H1 (cell line): Measurements from ENCODE around the gene FBXL17. TPM values are rescaled to one million over a fixed set of nuclear protein-coding genes. Genes with fewer than 3 reads are reported as not detected.

Experiments
- CTCF ChIA-PET: fragments of 300-600 bp; sonication (Branson Sonifier 250); formaldehyde crosslinking; loops from one replicate; lab custom pipeline; 2021; ENCODE audit not compliant: partially characterized antibody; lab: Charles Lee
- POLR2A ChIA-PET: fragments of 300-600 bp; sonication (Branson Sonifier 250); formaldehyde crosslinking; loops from one replicate; lab custom pipeline; 2021; ENCODE audit warnings: inconsistent platforms; ENCODE audit not compliant: partially characterized antibody; lab: Charles Lee
- DNase-seq, 2 experiments: peaks; one replicate each; pipeline versions ENCODE4 v3.0.0 to v3.0.0-alpha.2; 2010 to 2022; ENCODE audit warnings: low spot score in 2 of 2, low read depth in 1 of 2, mixed read lengths in 1 of 2
- FAIRE-seq: peaks from 2 replicates; lab custom pipeline; 2011; peaks lifted over from hg19 to GRCh38; lab: Jason Lieb, UNC
- H2AFZ ChIP-seq: 2 replicates; pipeline ENCODE4 v1.8.1; 2012; ENCODE audit warnings: low read length, inconsistent platforms
- H2AK5ac ChIP-seq: 2 replicates; pipeline ENCODE4 v1.6.1; 2013; ENCODE audit warnings: low read depth, low read length
- H2BK120ac ChIP-seq: replicated peaks from 2 replicates; pipeline ENCODE3; 2013; ENCODE audit warnings: low read depth, low read length, inconsistent platforms
- H2BK12ac ChIP-seq: 2 replicates; pipeline ENCODE4 v1.6.1; 2013; ENCODE audit warnings: low read depth, low read length
- H2BK15ac ChIP-seq: 2 replicates; pipeline ENCODE4 v1.6.1; 2013; ENCODE audit warnings: low read length
- H2BK20ac ChIP-seq: 2 replicates; pipeline ENCODE4 v1.6.1; 2013; ENCODE audit warnings: low read length
- H2BK5ac ChIP-seq: 2 replicates; pipeline ENCODE4 v1.6.1; 2013; ENCODE audit warnings: low read depth, low read length
- H3K14ac ChIP-seq: 2 replicates; pipeline ENCODE4 v1.6.1; 2013; ENCODE audit warnings: inconsistent platforms; ENCODE audit not compliant: insufficient read length
- H3K18ac ChIP-seq: 2 replicates; pipeline ENCODE4 v1.6.1; 2013; ENCODE audit warnings: low read length; ENCODE audit errors: extremely low read depth
- H3K23ac ChIP-seq: 2 replicates; pipeline ENCODE4 v1.6.1; 2013; ENCODE audit warnings: inconsistent platforms; ENCODE audit not compliant: insufficient read length
- H3K23me2 ChIP-seq: 2 replicates; pipeline ENCODE4 v1.6.1; 2013; ENCODE audit warnings: low read depth, low read length
- H3K27ac ChIP-seq: 2 replicates; pipeline ENCODE4 v1.6.1; 2011; ENCODE audit warnings: low read depth, low read length, inconsistent platforms
- H3K27me3 ChIP-seq, 4 experiments: replicated peaks in 1 of 4; 1 replicate in 1 of 4; 2 replicates in 3 of 4; pipeline versions ENCODE4 v1.6.1 to v1.8.1; 2011 to 2013; ENCODE audit warnings: low read length in 3 of 4, mild to moderate bottlenecking in 3 of 4, inconsistent platforms in 2 of 4, mixed read lengths in 2 of 4, moderate library complexity in 1 of 4; ENCODE audit not compliant: control insufficient read depth in 3 of 4, insufficient read depth in 3 of 4; ENCODE audit errors: extremely low read depth in 1 of 4
- H3K36me3 ChIP-seq, 4 experiments: 2 replicates each; pipeline versions ENCODE4 v1.6.1 to v1.8.1; 2011 to 2013; ENCODE audit warnings: mild to moderate bottlenecking in 4 of 4, low read length in 3 of 4, moderate library complexity in 2 of 4, control low read depth in 1 of 4, inconsistent platforms in 1 of 4; ENCODE audit not compliant: insufficient read depth in 4 of 4, control insufficient read depth in 2 of 4
- H3K4ac ChIP-seq: replicated peaks from 2 replicates; pipeline ENCODE3; 2013; ENCODE audit warnings: low read length, low read depth, mixed read lengths, inconsistent platforms; ENCODE audit not compliant: insufficient read length
- H3K4me1 ChIP-seq, 4 experiments: replicated peaks in 1 of 4; 1 replicate in 1 of 4; 2 replicates in 3 of 4; pipeline versions ENCODE4 v1.6.1 to v1.8.1; 2011 to 2013; ENCODE audit warnings: low read length in 3 of 4, inconsistent platforms in 2 of 4, mixed read lengths in 1 of 4; ENCODE audit not compliant: insufficient read depth in 4 of 4, control insufficient read depth in 3 of 4
- H3K4me2 ChIP-seq, 2 experiments: 2 replicates each; pipeline versions ENCODE4 v1.6.1 to v1.8.1; 2011 to 2013; ENCODE audit warnings: low read depth in 2 of 2, low read length in 2 of 2, control low read depth in 1 of 2, inconsistent platforms in 1 of 2, mild to moderate bottlenecking in 1 of 2; ENCODE audit not compliant: insufficient read depth in 1 of 2
- H3K4me3 ChIP-seq, 4 experiments: fragments of 200-600, 300-600 bp in 1 of 4; sonication (generic), shearing (Covaris generic), sonication (Bioruptor Twin) in 1 of 4; 2 replicates each; pipeline versions ENCODE4 v1.5.1 to v1.8.1; 2011 to 2016; ENCODE audit warnings: low read length in 4 of 4, low read depth in 3 of 4, control low read depth in 2 of 4, inconsistent platforms in 2 of 4, mild to moderate bottlenecking in 2 of 4, mixed read lengths in 1 of 4, moderate library complexity in 1 of 4; ENCODE audit not compliant: insufficient read depth in 2 of 4; ENCODE audit errors: extremely low read depth in 1 of 4
- H3K56ac ChIP-seq: replicated peaks from 2 replicates; pipeline ENCODE3; 2013; ENCODE audit warnings: low read depth, mild to moderate bottlenecking, mixed read lengths, low read length, inconsistent platforms; ENCODE audit not compliant: insufficient read length
- H3K79me1 ChIP-seq: 2 replicates; pipeline ENCODE4 v1.6.1; 2013; ENCODE audit warnings: low read depth, low read length, control low read depth
- H3K79me2 ChIP-seq, 2 experiments: 2 replicates each; pipeline versions ENCODE4 v1.6.1 to v1.8.1; 2012 to 2013; ENCODE audit warnings: low read length in 2 of 2, mild to moderate bottlenecking in 2 of 2, inconsistent platforms in 1 of 2; ENCODE audit not compliant: insufficient read depth in 2 of 2, control insufficient read depth in 1 of 2
- H3K9ac ChIP-seq, 4 experiments: replicated peaks in 1 of 4; 1 replicate in 1 of 4; 2 replicates in 3 of 4; pipeline versions ENCODE4 v1.6.1 to v1.8.1; 2011 to 2013; ENCODE audit warnings: low read depth in 3 of 4, low read length in 3 of 4, control low read depth in 2 of 4, mild to moderate bottlenecking in 2 of 4, moderate library complexity in 2 of 4, inconsistent platforms in 1 of 4; ENCODE audit errors: extremely low read depth in 1 of 4
- H3K9me3 ChIP-seq, 2 experiments: 2 replicates each; pipeline versions ENCODE4 v1.6.1 to v1.8.1; 2012 to 2013; ENCODE audit warnings: mild to moderate bottlenecking in 2 of 2, moderate library complexity in 2 of 2, control low read depth in 1 of 2, inconsistent platforms in 1 of 2, low read depth in 1 of 2, low read length in 1 of 2, mixed read lengths in 1 of 2; ENCODE audit not compliant: insufficient read depth in 2 of 2
- H4K20me1 ChIP-seq, 2 experiments: replicated peaks in 1 of 2; 2 replicates each; pipeline versions ENCODE3 to v1.8.1; 2011 to 2013; ENCODE audit warnings: inconsistent platforms in 2 of 2, low read length in 2 of 2, mild to moderate bottlenecking in 1 of 2; ENCODE audit not compliant: insufficient read depth in 2 of 2, control insufficient read depth in 1 of 2
- H4K5ac ChIP-seq: 2 replicates; pipeline ENCODE4 v1.6.1; 2013; ENCODE audit warnings: low read length, low read depth, mixed read lengths, inconsistent platforms; ENCODE audit not compliant: insufficient read length
- H4K8ac ChIP-seq: 2 replicates; pipeline ENCODE4 v1.8.0; 2013; ENCODE audit warnings: mild to moderate bottlenecking, moderate library complexity, low read length, inconsistent platforms; ENCODE audit not compliant: insufficient read depth; ENCODE audit errors: extremely low read depth
- H4K91ac ChIP-seq: replicated peaks from 2 replicates; pipeline ENCODE3; 2013; ENCODE audit warnings: low read length, mixed read lengths, inconsistent platforms; ENCODE audit not compliant: insufficient read length
- CBX5 ChIP-seq: fragments of 300-800, 300-1000 bp; sonication (generic); IDR thresholded peaks from 2 replicates; pipeline ENCODE4 v1.7.1; 2016; ENCODE audit warnings: antibody characterized with exemption, low read length, low read depth
- CTBP2 ChIP-seq: IDR thresholded peaks from 2 replicates; pipeline ENCODE4 v1.7.0; 2011; ENCODE audit warnings: borderline replicate concordance, mild to moderate bottlenecking, moderate library complexity, mixed read lengths, low read length; ENCODE audit not compliant: insufficient read depth, insufficient read length
- JUND ChIP-seq: IDR thresholded peaks from 2 replicates; pipeline ENCODE4 v1.6.1; 2011; ENCODE audit warnings: mild to moderate bottlenecking, improper control_type of control experiment, low read length
- KDM5A ChIP-seq: fragments of 200-600 bp; IDR thresholded peaks from 2 replicates; pipeline ENCODE4 v1.7.1; 2012; ENCODE audit warnings: mild to moderate bottlenecking, low read length, inconsistent platforms, mixed read lengths
- MAFK ChIP-seq: IDR thresholded peaks from 2 replicates; pipeline ENCODE4 v1.6.1; 2012; ENCODE audit warnings: low read depth, mild to moderate bottlenecking, improper control_type of control experiment, low read length
- POLR2AphosphoS5 ChIP-seq: IDR thresholded peaks from 2 replicates; pipeline ENCODE4 v1.6.1; 2011; ENCODE audit warnings: low read depth, low read length
- POU5F1 ChIP-seq: IDR thresholded peaks from 2 replicates; pipeline ENCODE4 v1.6.1; 2011; ENCODE audit warnings: low read depth, mild to moderate bottlenecking, low read length, moderate library complexity
- RNF2 ChIP-seq: fragments of 200-900, 300-1000 bp; sonication (generic); IDR thresholded peaks from 2 replicates; pipeline ENCODE4 v1.7.1; 2016; ENCODE audit warnings: borderline replicate concordance, low read depth, mild to moderate bottlenecking, antibody characterized with exemption, low read length; ENCODE audit not compliant: poor library complexity, severe bottlenecking; ENCODE audit errors: missing control alignments
- SIN3A ChIP-seq, 2 experiments: IDR thresholded peaks in 1 of 2; conservative IDR thresholded peaks in 1 of 2; 2 replicates each; pipeline ENCODE4 v1.6.1; 2011 to 2012; ENCODE audit warnings: low read length in 2 of 2, improper control_type of control experiment in 1 of 2, low read depth in 1 of 2, mild to moderate bottlenecking in 1 of 2
- SIX5 ChIP-seq: IDR thresholded peaks from 2 replicates; pipeline ENCODE4 v1.6.1; 2011; ENCODE audit warnings: mild to moderate bottlenecking, low read depth, low read length
- TEAD4 ChIP-seq: IDR thresholded peaks from 2 replicates; pipeline ENCODE4 v1.6.1; 2012; ENCODE audit warnings: low read depth, low read length, inconsistent platforms, mixed read lengths
- WGBS, 2 experiments: shearing (Covaris generic) in 1 of 2; methylation state at CpG; one replicate each; pipeline versions ENCODE4 v1.1.6 to v1.1.7; 2013 to 2015; ENCODE audit warnings: low lambda C conversion rate in 2 of 2, mixed read lengths in 2 of 2, inconsistent platforms in 1 of 2, low coverage in 1 of 2, missing lambda C conversion rate in 1 of 2; ENCODE audit not compliant: insufficient replicate concordance in 2 of 2, insufficient coverage in 1 of 2, insufficient read length in 1 of 2; ENCODE audit errors: extremely low coverage in 1 of 2, missing lambda C conversion rate in 1 of 2; 5-methylcytosine and 5-hydroxymethylcytosine counted together
- polyA plus RNA-seq, 7 experiments: library from polyadenylated mRNA; depleted of rRNA in 3 of 7; stranded (reverse) in 5 of 7; unstranded in 2 of 7; fragments of >200 nt in 5 of 7; fragments of 200-250 nt in 2 of 7; gene quantifications; 1 replicate in 5 of 7; 2 replicates in 1 of 7; 4 replicates in 1 of 7; pipeline versions ENCODE4 v1.2.1 to v1.2.3, GENCODE V29; 2011 to 2013; ENCODE audit warnings: missing spikeins in 2 of 7, mixed read lengths in 2 of 7
- total RNA-seq: library from RNA; stranded (reverse); fragmentation: NEBNext Ultra II Directional; extraction: Animal tissue kit (Norgen Biotek cat#: 25700); gene quantifications from 2 replicates; pipeline ENCODE4 v1.2.1, GENCODE V29; 2021

The FBXL17 gene
- total and polyA plus RNA-seq, 2 of the 8 experiments (the other 6 are each of a cell fraction or from before 2014, with no cell fraction given), result 0.35 to 4.3 TPM

DNA sequence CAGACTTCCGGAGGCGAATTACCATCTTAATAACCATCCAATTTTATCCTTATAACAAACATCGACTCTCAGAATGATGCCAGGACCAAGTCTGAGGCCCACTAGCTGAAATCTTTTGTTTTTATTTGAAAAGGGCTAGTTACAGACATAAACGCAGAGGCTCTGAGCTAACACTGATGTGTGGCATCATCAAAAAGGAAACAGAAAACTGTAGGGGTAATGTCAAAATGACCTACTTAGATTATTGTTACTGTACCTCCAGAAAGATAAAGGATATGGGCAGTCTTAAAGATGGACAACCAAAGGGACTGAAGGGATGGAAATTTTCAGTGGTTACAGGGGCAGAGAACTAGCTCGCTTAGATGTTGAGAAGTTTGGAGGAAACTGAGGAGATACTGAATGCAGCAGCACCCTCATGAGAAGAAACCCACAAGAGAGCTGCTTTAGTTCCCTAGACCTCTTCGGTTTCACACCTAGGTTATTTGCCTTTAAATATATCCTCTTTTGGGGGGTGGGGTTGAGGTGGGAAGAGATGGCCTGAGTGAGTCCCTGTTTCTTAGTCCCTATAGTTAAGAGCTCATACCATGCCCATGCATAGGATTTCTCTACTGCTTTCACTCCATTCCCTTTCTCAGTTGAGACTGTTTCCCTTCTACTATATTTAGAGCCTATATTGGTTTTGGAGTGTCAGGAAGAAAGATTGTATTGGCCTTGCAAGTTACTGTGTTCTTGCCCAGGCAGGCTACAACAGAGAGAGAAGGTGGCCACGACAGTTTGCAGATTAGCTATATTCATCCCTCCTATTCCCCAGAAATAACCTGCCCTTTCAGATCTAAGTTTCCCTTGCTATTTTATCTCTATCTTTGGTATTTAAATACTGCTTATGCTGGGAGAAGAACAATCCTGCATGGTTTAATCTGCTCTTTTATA is 390.8 kb downstream of the FBXL17 start:
- H2BK20ac ChIP-seq, result no peak overlapping the region
- no peaks in the 10 kb centered on the region for H3K9me3 ChIP-seq
- WGBS, 2 experiments, result 82% methylated on average over 7 of the region's 7 CpGs; no CpG with 5 or more reads in 1 of the 2 experiments
- CTCF ChIA-PET, result interaction anchor here (0.8 to 1.0 kb wide), 2 partner anchors 10 to 18 kb away, joined by 3 read pairs; no protein-coding TSS in a partner anchor
- H3K4me3 ChIP-seq, result no peak overlapping the region
- no peak overlapping the region for H3K4me2 ChIP-seq
- FAIRE-seq (no peak), DNase-seq (no peak)
- no peaks in the 10 kb centered on the region for H3K79me2 ChIP-seq
- no peaks in the 10 kb centered on the region for H3K79me1 ChIP-seq
- H4K5ac ChIP-seq, result no peak overlapping the region
- POLR2A ChIA-PET, result interaction anchor here (0.9 kb wide), 1 partner anchor 12 kb away, joined by 3 read pairs; no protein-coding TSS in a partner anchor
- peaks cover 0 to 4% (median 0%) of the 10 kb centered on the region in 4 experiments; a peak in 1 of 7 replicates for H3K4me1 ChIP-seq
- H3K9ac ChIP-seq, result no peak overlapping the region
- H2BK12ac ChIP-seq, result no peak overlapping the region
- H2BK120ac ChIP-seq, result no peak overlapping the region
- H3K4ac ChIP-seq, result no peak overlapping the region
- H4K20me1 ChIP-seq, result no peaks in the 10 kb centered on the region
- H3K18ac ChIP-seq, result no peak overlapping the region
- H3K36me3 ChIP-seq, result no peaks in the 10 kb centered on the region
- no peak overlapping the region for H4K8ac ChIP-seq
- H3K27ac ChIP-seq, result no peak overlapping the region
- no peak overlapping the region for H3K23ac ChIP-seq
- H3K23me2 ChIP-seq, result no peaks in the 10 kb centered on the region
- no peak overlapping the region for H2BK5ac ChIP-seq
- H3K14ac ChIP-seq, result no peak overlapping the region
- no peak overlapping the region for H4K91ac ChIP-seq
- H3K56ac ChIP-seq, result no peak overlapping the region
- H2AK5ac ChIP-seq, result no peak overlapping the region
- no peaks in the 10 kb centered on the region for H3K27me3 ChIP-seq
- no peak overlapping the region for H2BK15ac ChIP-seq
- no peak overlapping the region for H2AFZ ChIP-seq
- no peak for TF ChIP-seq CTBP2
- TF ChIP-seq JUND, result no peak
- TF ChIP-seq CBX5, result no peak
- no peak for TF ChIP-seq POU5F1
- TF ChIP-seq RNF2, result no peak
- TF ChIP-seq SIN3A (conservative IDR thresholded peaks at IDR 0.05 in 1 of 2, IDR thresholded peaks at IDR 0.05 in 1 of 2; ENCODE audit: low read depth in 1 of 2, low read length in 2 of 2), result no peak
- no peak for TF ChIP-seq KDM5A
- TF ChIP-seq MAFK, result no peak
- no peak for TF ChIP-seq POLR2AphosphoS5
- TF ChIP-seq TEAD4, result no peak
- no peak for TF ChIP-seq SIX5
